Keratinocyte (primary cell): Measurements from ENCODE around the gene MIA3. TPM values are rescaled to one million over a fixed set of nuclear protein-coding genes. Genes with fewer than 3 reads are reported as not detected.

ENCODE experiments used
- DNase-seq: peaks from one replicate; pipeline ENCODE4 v3.0.0-alpha.2; 2011; ENCODE audit warnings: low read depth, missing footprints, low spot score
- FAIRE-seq: peaks from 2 replicates; lab custom pipeline; 2011; peaks lifted over from hg19 to GRCh38; lab: Jason Lieb, UNC
- H2AFZ ChIP-seq: 2 replicates; pipeline ENCODE4 v1.6.0; 2012; ENCODE audit warnings: low read length, control low read depth, inconsistent platforms; ENCODE audit not compliant: control insufficient read depth
- H3K27ac ChIP-seq: 2 replicates; pipeline ENCODE4 v1.5.1; 2011; ENCODE audit warnings: low read length; ENCODE audit not compliant: control insufficient read depth, insufficient read depth
- H3K27me3 ChIP-seq: 3 replicates; pipeline ENCODE4 v1.6.0; 2011; ENCODE audit warnings: low read length; ENCODE audit not compliant: control insufficient read depth, insufficient read depth; ENCODE audit errors: extremely low read depth
- H3K36me3 ChIP-seq, 2 experiments: 2 replicates in 1 of 2; 3 replicates in 1 of 2; pipeline ENCODE4 v1.5.1; 2011; ENCODE audit warnings: low read length in 2 of 2, mild to moderate bottlenecking in 1 of 2; ENCODE audit not compliant: control insufficient read depth in 2 of 2, insufficient read depth in 2 of 2; ENCODE audit errors: extremely low read depth in 1 of 2
- H3K4me1 ChIP-seq: 3 replicates; pipeline ENCODE4 v1.5.1; 2011; ENCODE audit warnings: low read length; ENCODE audit not compliant: control insufficient read depth, insufficient read depth; ENCODE audit errors: extremely low read depth
- H3K4me2 ChIP-seq: 3 replicates; pipeline ENCODE4 v1.6.0; 2011; ENCODE audit warnings: low read depth, low read length; ENCODE audit not compliant: control insufficient read depth, insufficient read depth; ENCODE audit errors: extremely low read depth
- H3K4me3 ChIP-seq, 3 experiments: fragments of 200-600 bp in 1 of 3; sonication (generic) in 1 of 3; 2 replicates in 2 of 3; 3 replicates in 1 of 3; pipeline ENCODE4 v1.5.1; 2011 to 2016; ENCODE audit warnings: low read length in 3 of 3, mild to moderate bottlenecking in 3 of 3, control low read depth in 2 of 3, inconsistent platforms in 1 of 3, low read depth in 1 of 3, mixed read lengths in 1 of 3, mixed run types in 1 of 3, moderate library complexity in 1 of 3; ENCODE audit not compliant: control insufficient read depth in 2 of 3, insufficient read depth in 2 of 3; ENCODE audit errors: extremely low read depth in 1 of 3
- H3K79me2 ChIP-seq: 2 replicates; pipeline ENCODE4 v1.6.0; 2012; ENCODE audit warnings: low read length; ENCODE audit not compliant: control insufficient read depth, insufficient read depth
- H3K9ac ChIP-seq: 3 replicates; pipeline ENCODE4 v1.6.0; 2011; ENCODE audit warnings: low read length; ENCODE audit not compliant: control insufficient read depth, insufficient read depth; ENCODE audit errors: extremely low read depth
- H3K9me1 ChIP-seq: 3 replicates; pipeline ENCODE4 v1.6.0; 2011; ENCODE audit warnings: low read length; ENCODE audit not compliant: control insufficient read depth, insufficient read depth; ENCODE audit errors: extremely low read depth
- H3K9me3 ChIP-seq: 2 replicates; pipeline ENCODE4 v1.5.1; 2012; ENCODE audit warnings: low read depth, low read length; ENCODE audit not compliant: control insufficient read depth
- H4K20me1 ChIP-seq: 3 replicates; pipeline ENCODE4 v1.6.0; 2011; ENCODE audit warnings: low read length; ENCODE audit not compliant: control insufficient read depth, insufficient read depth; ENCODE audit errors: extremely low read depth
- CTCF ChIP-seq, 3 experiments: IDR thresholded peaks in 1 of 3; conservative IDR thresholded peaks in 1 of 3; optimal IDR thresholded peaks in 1 of 3; 2 replicates in 2 of 3; 3 replicates in 1 of 3; pipeline versions ENCODE3 to v1.5.1; 2011; ENCODE audit warnings: low read length in 3 of 3, mild to moderate bottlenecking in 3 of 3, moderate library complexity in 2 of 3, control low read depth in 1 of 3, inconsistent platforms in 1 of 3; ENCODE audit not compliant: insufficient read depth in 2 of 3; ENCODE audit errors: extremely low read depth in 1 of 3
- EZH2 ChIP-seq: IDR thresholded peaks from one replicate; pipeline ENCODE4 v1.6.1; 2012; ENCODE audit warnings: inconsistent platforms, mild to moderate bottlenecking, low read length, moderate library complexity
- dilution Hi-C: fragments of 300-500 bp; cut with MboI; formaldehyde crosslinking; loops from one replicate; pipeline ENCODE4 v1.7.0; 2020; ENCODE audit warnings: low sequenced_read_pairs; ENCODE audit not compliant: extremely low pct_ligation_motif_present
- polyA plus RNA-seq, 5 experiments: library from polyadenylated mRNA; depleted of rRNA in 3 of 5; stranded (reverse) in 3 of 5; stranded (forward) in 1 of 5; unstranded in 1 of 5; fragments of >200 nt; gene quantifications; 1 replicate in 1 of 5; 2 replicates in 3 of 5; 3 replicates in 1 of 5; pipeline versions ENCODE4 v1.2.1 to v1.2.3, GENCODE V29; 2011 to 2012; ENCODE audit warnings: missing spikeins in 2 of 5, low read depth in 1 of 5, low replicate concordance in 1 of 5

Gene MIA3
- polyA plus RNA-seq, 1 donor (not counting 4 experiments of a cell fraction or from before 2014, with no cell fraction given), result 29.4 TPM

- Histone ChIP-seq H2AFZ (no peak overlapping the region), H3K9ac (no peak overlapping the region), H3K4me3 (no peak overlapping the region), H3K4me2 (no peak overlapping the region), H3K9me1 (no peaks in the 10 kb centered on the region), H3K4me1 (no peaks in the 10 kb centered on the region), H3K27ac (no peak overlapping the region), H3K27me3 (no peaks in the 10 kb centered on the region), H4K20me1 (no peaks in the 10 kb centered on the region), H3K79me2 (no peaks in the 10 kb centered on the region), H3K36me3 (peaks cover 5 to 24% of the 10 kb centered on the region in 2 experiments), H3K9me3 (no peaks in the 10 kb centered on the region)
- DNase-seq (no peak), FAIRE-seq (no peak)
- no peak for TF ChIP-seq CTCF (optimal IDR thresholded peaks at IDR 0.05 in 1 of 3, IDR thresholded peaks at IDR 0.05 in 1 of 3, conservative IDR thresholded peaks at IDR 0.05 in 1 of 3; ENCODE audit: extremely low read depth in 1 of 3, insufficient read depth in 2 of 3, low read length in 3 of 3)
- no peak for TF ChIP-seq EZH2
- dilution Hi-C loops, result no loop called here
Observed at GRCh38 chr1:222654849-222655248, 37.0 kb downstream of the MIA3 start.

- no peaks in the 10 kb centered on the region for H3K79me2 ChIP-seq
- H3K27me3 ChIP-seq, result no peaks in the 10 kb centered on the region
- H3K9me3 ChIP-seq, result no peaks in the 10 kb centered on the region
- no peaks in the 10 kb centered on the region for H3K4me1 ChIP-seq
- dilution Hi-C loops, result no loop called here
- TF ChIP-seq EZH2, result no peak
- TF ChIP-seq CTCF (optimal IDR thresholded peaks at IDR 0.05 in 1 of 3, IDR thresholded peaks at IDR 0.05 in 1 of 3, conservative IDR thresholded peaks at IDR 0.05 in 1 of 3; ENCODE audit: extremely low read depth in 1 of 3, insufficient read depth in 2 of 3, low read length in 3 of 3), result no peak
- FAIRE-seq (no peak), DNase-seq (no peak)
- no peak overlapping the region for H3K27ac ChIP-seq
- H3K4me2 ChIP-seq, result no peak overlapping the region
- no peak overlapping the region for H3K9ac ChIP-seq
- H3K4me3 ChIP-seq, result no peak overlapping the region
- peaks cover 2 to 20% of the 10 kb centered on the region in 2 experiments for H3K36me3 ChIP-seq
- no peaks in the 10 kb centered on the region for H3K9me1 ChIP-seq
- H2AFZ ChIP-seq, result no peak overlapping the region
- no peaks in the 10 kb centered on the region for H4K20me1 ChIP-seq
Observed at GRCh38 chr1:222656391-222657155, 38.7 kb downstream of the MIA3 start.
